Neural cell (in vitro differentiated cells): ENCODE measurements around the gene KREMEN2. TPM values are rescaled to one million over a fixed set of nuclear protein-coding genes. Genes with fewer than 3 reads are reported as not detected.

Source experiments
- H2AFZ ChIP-seq: fragments of 200-600, 300-800 bp; sonication (generic), shearing (Covaris generic); 2 replicates; pipeline ENCODE4 v1.6.0; 2014; ENCODE audit warnings: low read depth, mild to moderate bottlenecking, antibody characterized with exemption, low read length, moderate library complexity
- H3F3A ChIP-seq: fragments of 200-600 bp; shearing (Covaris generic); 2 replicates; pipeline ENCODE4 v1.6.1; 2016; ENCODE audit warnings: mild to moderate bottlenecking, moderate library complexity, mixed read lengths, antibody characterized with exemption, low read length; ENCODE audit not compliant: insufficient read depth, poor library complexity, severe bottlenecking
- H3K27ac ChIP-seq: fragments of 200-600, 300-800 bp; sonication (generic), shearing (Covaris generic); 2 replicates; pipeline ENCODE4 v1.5.1; 2014; ENCODE audit warnings: mild to moderate bottlenecking, low read length, moderate library complexity
- H3K27me3 ChIP-seq: fragments of 300-800, 200-600 bp; sonication (generic), shearing (Covaris generic); 2 replicates; pipeline ENCODE4 v1.6.0; 2014; ENCODE audit warnings: mild to moderate bottlenecking, low read depth, low read length, moderate library complexity; ENCODE audit not compliant: insufficient read depth
- H3K36me3 ChIP-seq: fragments of 300-800, 200-600 bp; sonication (generic), shearing (Covaris generic); 2 replicates; pipeline ENCODE4 v1.5.1; 2014; ENCODE audit warnings: mild to moderate bottlenecking, antibody characterized with exemption, low read length, moderate library complexity; ENCODE audit not compliant: insufficient read depth
- H3K4me2 ChIP-seq: fragments of 300-800, 200-600 bp; sonication (generic), shearing (Covaris generic); 2 replicates; pipeline ENCODE4 v1.6.0; 2014; ENCODE audit warnings: mild to moderate bottlenecking, low read length
- H3K4me3 ChIP-seq: fragments of 300-800, 200-600 bp; sonication (generic), shearing (Covaris generic); 2 replicates; pipeline ENCODE4 v1.5.1; 2014; ENCODE audit warnings: mild to moderate bottlenecking, low read length, moderate library complexity
- H3K79me2 ChIP-seq: fragments of 200-600 bp; shearing (Covaris generic); replicated peaks from 2 replicates; pipeline ENCODE4 v1.6.0; 2014; ENCODE audit warnings: mild to moderate bottlenecking, low read length, moderate library complexity; ENCODE audit not compliant: insufficient read depth
- H3K9ac ChIP-seq: fragments of 300-800, 200-600 bp; sonication (generic), shearing (Covaris generic); 2 replicates; pipeline ENCODE4 v1.6.1; 2016; ENCODE audit warnings: mild to moderate bottlenecking, low read length, mixed read lengths
- H3K9me2 ChIP-seq: fragments of 200-600 bp; shearing (Covaris generic); 2 replicates; pipeline ENCODE4 v1.6.1; 2016; ENCODE audit warnings: mild to moderate bottlenecking, low read length, mixed read lengths; ENCODE audit not compliant: insufficient read depth
- H3K9me3 ChIP-seq: fragments of 200-600, 300-800 bp; sonication (generic), shearing (Covaris generic); 2 replicates; pipeline ENCODE4 v1.6.1; 2016; ENCODE audit warnings: mild to moderate bottlenecking, mixed run types, low read length, moderate library complexity, mixed read lengths
- H4K20me1 ChIP-seq: fragments of 200-600 bp; shearing (Covaris generic); 2 replicates; pipeline ENCODE4 v1.6.1; 2016; ENCODE audit warnings: mild to moderate bottlenecking, mixed run types; ENCODE audit not compliant: insufficient read depth
- CTCF ChIP-seq: fragments of 450-650 bp; IDR thresholded peaks from 2 replicates; pipeline ENCODE4 v1.5.1; 2014; ENCODE audit warnings: antibody characterized with exemption, mild to moderate bottlenecking, moderate library complexity; ENCODE audit not compliant: poor library complexity, severe bottlenecking
- EP300 ChIP-seq: fragments of 450-650 bp; conservative IDR thresholded peaks from 2 replicates; pipeline ENCODE4 v1.6.1; 2014; ENCODE audit warnings: antibody characterized with exemption, mild to moderate bottlenecking, moderate library complexity; ENCODE audit not compliant: poor library complexity, severe bottlenecking
- EZH2 ChIP-seq: fragments of 200-600, 300-800 bp; shearing (Covaris generic), sonication (generic); IDR thresholded peaks from 2 replicates; pipeline ENCODE4 v1.6.1; 2014; ENCODE audit warnings: antibody characterized with exemption, low read length, borderline replicate concordance, mild to moderate bottlenecking; ENCODE audit not compliant: insufficient read depth, poor library complexity, severe bottlenecking
- MXI1 ChIP-seq: fragments of 450-650 bp; conservative IDR thresholded peaks from 2 replicates; pipeline ENCODE4 v1.6.1; 2014; ENCODE audit warnings: antibody characterized with exemption, mild to moderate bottlenecking; ENCODE audit not compliant: poor library complexity, severe bottlenecking
- POLR2AphosphoS5 ChIP-seq: IDR thresholded peaks from 2 replicates; pipeline ENCODE4 v1.6.1; 2012
- RAD21 ChIP-seq: fragments of 450-650 bp; conservative IDR thresholded peaks from 2 replicates; pipeline ENCODE4 v1.6.1; 2014; ENCODE audit warnings: antibody characterized with exemption, mild to moderate bottlenecking, moderate library complexity
- REST ChIP-seq: IDR thresholded peaks from 2 replicates; pipeline ENCODE4 v1.6.1; 2012; ENCODE audit warnings: borderline replicate concordance
- SMC3 ChIP-seq: fragments of 450-650 bp; conservative IDR thresholded peaks from 2 replicates; pipeline ENCODE4 v1.6.1; 2014; ENCODE audit warnings: antibody characterized with exemption, mild to moderate bottlenecking, moderate library complexity; ENCODE audit not compliant: poor library complexity
- TAF1 ChIP-seq: IDR thresholded peaks from 2 replicates; pipeline ENCODE4 v1.6.1; 2012; ENCODE audit warnings: low read depth
- polyA plus RNA-seq: library from polyadenylated mRNA; depleted of rRNA; stranded (reverse); fragments of >200 nt; gene quantifications from 2 replicates; pipeline ENCODE4 v1.2.3, GENCODE V29; 2014

KREMEN2 gene
- polyA plus RNA-seq, 1 donor from 2014 or later: 0.71 TPM

GRCh38 chr16:2952679-2953078 lies 11.4 kb upstream of the KREMEN2 start:
- Histone ChIP-seq H3K4me2 (no peak overlapping the region), H3K9ac (no peak overlapping the region), H4K20me1 (no peaks in the 10 kb centered on the region), H3K27ac (no peak overlapping the region), H3F3A (no peaks in the 10 kb centered on the region), H3K36me3 (no peaks in the 10 kb centered on the region), H3K9me3 (no peaks in the 10 kb centered on the region), H3K4me3 (no peak overlapping the region), H2AFZ (no peak overlapping the region), H3K79me2 (no peaks in the 10 kb centered on the region), H3K27me3 (no peaks in the 10 kb centered on the region), H3K9me2 (no peaks in the 10 kb centered on the region)
- TF ChIP-seq CTCF (no peak), SMC3 (no peak), RAD21 (no peak), REST (no peak), MXI1 (no peak), POLR2AphosphoS5 (no peak), EP300 (no peak), TAF1 (no peak), EZH2 (no peak)

- H3K4me2 ChIP-seq: no peak overlapping the region
- no peak overlapping the region for H3K9ac ChIP-seq
- no peaks in the 10 kb centered on the region for H3F3A ChIP-seq
- H2AFZ ChIP-seq: no peak overlapping the region
- no peak overlapping the region for H3K4me3 ChIP-seq
- H3K27me3 ChIP-seq: no peaks in the 10 kb centered on the region
- no peak overlapping the region for H3K27ac ChIP-seq
- no peaks in the 10 kb centered on the region for H3K36me3 ChIP-seq
- H4K20me1 ChIP-seq: no peaks in the 10 kb centered on the region
- H3K9me2 ChIP-seq: no peaks in the 10 kb centered on the region
- no peaks in the 10 kb centered on the region for H3K79me2 ChIP-seq
- no peak for TF ChIP-seq TAF1
- TF ChIP-seq POLR2AphosphoS5: no peak
- TF ChIP-seq REST: no peak
- no peak for TF ChIP-seq EP300
- TF ChIP-seq CTCF: no peak
- no peak for TF ChIP-seq RAD21
- no peak for TF ChIP-seq EZH2
- TF ChIP-seq SMC3: no peak
- TF ChIP-seq MXI1: no peak
- H3K9me3 ChIP-seq: no peaks in the 10 kb centered on the region
Observed at GRCh38 chr16:2953706-2954627, 10.1 kb upstream of the KREMEN2 start.
